Measurements from ENCODE around the gene PLA2G12A.

- TF ChIP-seq CTCF (IDR thresholded peaks at IDR 0.05; ENCODE audit: low read depth, low read length) = no peak
- no peak for TF ChIP-seq EZH2phosphoT487 (IDR thresholded peaks at IDR 0.05; ENCODE audit: low read depth)
These were observed 8.8 kb downstream of the PLA2G12A start for GRCh38 chr4:109721033-109721432.
